HepG2 (cell line): ENCODE data around the gene USF1.

Source experiments
- CTCF ChIP-seq: sonication (generic); formaldehyde crosslinking; IDR thresholded peaks from 2 replicates; pipeline ENCODE4 v1.5.0; 2020; ENCODE audit warnings: mild to moderate bottlenecking, missing genetic modification reagents, moderate library complexity
- FOXP1 ChIP-seq, 2 experiments: fragments of 450-650 bp in 1 of 2; IDR thresholded peaks; 2 replicates each; pipeline ENCODE4 v1.6.1; 2017 to 2018; ENCODE audit warnings: antibody characterized with exemption in 1 of 2
- IKZF4 ChIP-seq: sonication (generic); formaldehyde crosslinking; IDR thresholded peaks from 2 replicates; pipeline ENCODE4 v1.5.1; 2020; ENCODE audit warnings: borderline replicate concordance, mild to moderate bottlenecking, low read depth, missing genetic modification reagents; ENCODE audit errors: not compliant biosample characterization
- POLR2A ChIP-seq, 2 experiments: IDR thresholded peaks; 2 replicates each; pipeline ENCODE4 v1.6.1; 2011; ENCODE audit warnings: low read depth in 2 of 2, low read length in 2 of 2, mild to moderate bottlenecking in 1 of 2, moderate library complexity in 1 of 2; ENCODE audit not compliant: insufficient read depth in 1 of 2
- SP1 ChIP-seq, 2 experiments: fragments of 450-650 bp in 1 of 2; sonication (generic) in 1 of 2; formaldehyde crosslinking in 1 of 2; IDR thresholded peaks; 2 replicates each; pipeline versions ENCODE4 v1.4.0 to v1.6.1; 2016 to 2020; ENCODE audit warnings: missing genetic modification reagents in 1 of 2
- TCF7L2 ChIP-seq: IDR thresholded peaks from 2 replicates; pipeline ENCODE4 v1.6.1; 2011; ENCODE audit warnings: mild to moderate bottlenecking, low read depth, low read length, moderate library complexity
- ZC3H4 ChIP-seq: sonication (generic); formaldehyde crosslinking; IDR thresholded peaks from 2 replicates; pipeline ENCODE4 v1.4.0; 2020; ENCODE audit warnings: missing genetic modification reagents, borderline replicate concordance
- ZNF232 ChIP-seq: sonication (generic); formaldehyde crosslinking; IDR thresholded peaks from 2 replicates; pipeline ENCODE4 v1.4.0; 2020; ENCODE audit warnings: missing genetic modification reagents, borderline replicate concordance
- ZNF276 ChIP-seq: sonication (generic); formaldehyde crosslinking; IDR thresholded peaks from 2 replicates; pipeline ENCODE4 v1.4.0; 2020; ENCODE audit warnings: mild to moderate bottlenecking, low read depth, missing genetic modification reagents
- ZNF383 ChIP-seq: sonication (generic); formaldehyde crosslinking; IDR thresholded peaks from 2 replicates; pipeline ENCODE4 v1.4.0; 2020; ENCODE audit warnings: missing genetic modification reagents, mild to moderate bottlenecking, borderline replicate concordance
- ZNF629 ChIP-seq: sonication (generic); formaldehyde crosslinking; conservative IDR thresholded peaks from 2 replicates; pipeline ENCODE4 v1.5.0; 2020; ENCODE audit warnings: missing genetic modification reagents
- TF ChIP-seq, protein P1 (sequence below): sonication (generic); formaldehyde crosslinking; IDR thresholded peaks from 2 replicates; pipeline ENCODE4 v1.5.0; 2020; ENCODE audit warnings: mild to moderate bottlenecking, low read depth, missing genetic modification reagents, borderline replicate concordance
- TF ChIP-seq, protein P2 (sequence below): IDR thresholded peaks from 2 replicates; pipeline ENCODE4 v1.6.1; 2016; ENCODE audit warnings: missing compliant biosample characterization, missing genetic modification reagents, borderline replicate concordance

GRCh38 chr1:161091093-161091492 lies 45.3 kb upstream of the USF1 start:
- no peak for TF ChIP-seq TCF7L2
- no peak for TF ChIP-seq POLR2A (IDR thresholded peaks at IDR 0.05; ENCODE audit: insufficient read depth in 1 of 2, low read depth in 2 of 2, low read length in 2 of 2)
- no peak for TF ChIP-seq ZNF232 (CRISPR knock-in tag)
- TF ChIP-seq ZNF629 (CRISPR knock-in tag) = no peak
- TF ChIP-seq IKZF4 (CRISPR knock-in tag) = no peak
- TF ChIP-seq, protein P1, sequence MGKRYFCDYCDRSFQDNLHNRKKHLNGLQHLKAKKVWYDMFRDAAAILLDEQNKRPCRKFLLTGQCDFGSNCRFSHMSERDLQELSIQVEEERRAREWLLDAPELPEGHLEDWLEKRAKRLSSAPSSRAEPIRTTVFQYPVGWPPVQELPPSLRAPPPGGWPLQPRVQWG (CRISPR knock-in tag) = no peak
- no peak for TF ChIP-seq CTCF
- TF ChIP-seq ZNF276 (CRISPR knock-in tag) = no peak
- TF ChIP-seq ZNF383 (CRISPR knock-in tag) = no peak
- TF ChIP-seq FOXP1 (IDR thresholded peaks at IDR 0.05) = no peak
- TF ChIP-seq FOXP1 (CRISPR knock-in tag; IDR thresholded peaks at IDR 0.05) = no peak
- TF ChIP-seq, protein P2, sequence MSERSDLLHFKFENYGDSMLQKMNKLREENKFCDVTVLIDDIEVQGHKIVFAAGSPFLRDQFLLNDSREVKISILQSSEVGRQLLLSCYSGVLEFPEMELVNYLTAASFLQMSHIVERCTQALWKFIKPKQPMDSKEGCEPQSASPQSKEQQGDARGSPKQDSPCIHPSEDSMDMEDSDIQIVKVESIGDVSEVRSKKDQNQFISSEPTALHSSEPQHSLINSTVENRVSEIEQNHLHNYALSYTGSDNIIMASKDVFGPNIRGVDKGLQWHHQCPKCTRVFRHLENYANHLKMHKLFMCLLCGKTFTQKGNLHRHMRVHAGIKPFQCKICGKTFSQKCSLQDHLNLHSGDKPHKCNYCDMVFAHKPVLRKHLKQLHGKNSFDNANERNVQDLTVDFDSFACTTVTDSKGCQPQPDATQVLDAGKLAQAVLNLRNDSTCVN (CRISPR knock-in tag) = no peak
- no peak for TF ChIP-seq ZC3H4 (CRISPR knock-in tag)
- TF ChIP-seq SP1 (IDR thresholded peaks at IDR 0.05) = no peak
- no peak for TF ChIP-seq SP1 (CRISPR knock-in tag; IDR thresholded peaks at IDR 0.05)
